ENCODE data around the gene RAB5IF. TPM values are rescaled to one million over a fixed set of nuclear protein-coding genes. Genes with fewer than 3 reads are reported as not detected.

RAB5IF gene
- total and polyA plus RNA-seq, 2 of the 13 experiments (the other 11 are each of a cell fraction or from before 2014, with no cell fraction given): 261 to 305 TPM

DNA sequence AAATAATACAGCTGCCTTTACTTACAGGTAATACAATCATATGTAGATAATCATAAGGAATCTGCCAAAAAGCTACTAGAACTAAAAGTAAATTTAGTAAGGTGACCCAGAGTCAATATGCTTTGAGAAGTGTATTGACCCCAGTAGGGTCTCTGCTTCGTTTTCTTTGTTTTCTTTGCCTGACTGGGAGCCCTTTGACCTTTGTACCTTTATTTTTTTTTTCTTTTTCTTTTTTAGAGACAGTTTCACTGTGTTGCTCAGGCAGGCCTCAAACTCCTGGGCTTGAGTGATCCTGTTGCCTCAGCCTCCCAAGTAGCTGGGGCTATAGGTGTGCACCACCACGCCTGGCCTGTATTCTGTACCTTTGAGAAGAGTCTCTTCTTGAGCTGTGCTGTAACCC, 17.9 kb downstream of the RAB5IF start:
- DNase-seq (ENCODE audit: low spot score) (peak; percentile 66), FAIRE-seq (peak; percentile 30), ATAC-seq (peak; percentile 55)
- WGBS (ENCODE audit: low lambda C conversion rate): 40% methylated on average over 2 of the region's 2 CpGs
- H3K27ac ChIP-seq (ENCODE audit: extremely low read length, insufficient read depth, low read length): peak overlapping the region; percentile 18
- in situ Hi-C loops (cut with HindIII; ENCODE audit: extremely low pct_ligation_motif_present, low pct_unique_long_range_greater_than_20kb): no loop called here
- H2AFZ ChIP-seq (ENCODE audit: low read length): no peak overlapping the region
- no peaks in the 10 kb centered on the region for H4K20me1 ChIP-seq (ENCODE audit: insufficient read depth, low read length)
- intact Hi-C loops (cut with micrococcal nuclease; ENCODE audit: unreplicated experiment): no loop called here
- peak overlapping the region in 1 of 3 experiments; percentile 42; a peak in 1 of 6 replicates for H3K4me3 ChIP-seq (replicated peaks in 1 of 3; ENCODE audit: insufficient read depth in 1 of 3, low read depth in 2 of 3, low read length in 3 of 3)
- CTCF ChIA-PET (ENCODE audit: low intra/inter-chr PET ratio, low total read pairs): no interaction called here
- H3K9ac ChIP-seq (ENCODE audit: insufficient read depth, low read depth, low read length): 0 out of 2 replicates have a peak overlapping the region, but pooled peaks have one; percentile 48
- no peaks in the 10 kb centered on the region for H3K9me3 ChIP-seq (ENCODE audit: low read length)
- BruUV-seq (replicated peaks): no TSS peak
- H3K27me3 ChIP-seq (ENCODE audit: control insufficient read depth in 1 of 2, insufficient read depth in 2 of 2, low read length in 2 of 2): no peaks in the 10 kb centered on the region
- H3K36me3 ChIP-seq (replicated peaks in 1 of 2; ENCODE audit: control insufficient read depth in 1 of 2, insufficient read depth in 2 of 2, low read length in 2 of 2): no peaks in the 10 kb centered on the region
- H3K4me2 ChIP-seq (ENCODE audit: low read depth, low read length): peak overlapping the region; percentile 75
- peaks cover 37% of the 10 kb centered on the region for H3K4me1 ChIP-seq (ENCODE audit: insufficient read depth, low read length)
- H3K79me2 ChIP-seq (ENCODE audit: insufficient read depth, low read length): no peaks in the 10 kb centered on the region
- POLR2A ChIA-PET: interaction anchor here (0.6 to 4.5 kb wide), 9 partner anchors 9 to 48 kb away, joined by 3 to 52 read pairs (median 8); partner anchors contain the start of genes RAB5IF and SLA2
- TF ChIP-seq FOXA3 (CRISPR knock-in tag; IDR thresholded peaks at IDR 0.05) (peak; percentile 78; the same call in 1 of the 2 replicates), ZFAT (CRISPR knock-in tag; conservative IDR thresholded peaks at IDR 0.05) (peak; percentile 88), HNF4G (IDR thresholded peaks at IDR 0.05; ENCODE audit: borderline replicate concordance, low read depth, low read length) (peak; percentile 87), HNF4G (CRISPR knock-in tag; IDR thresholded peaks at IDR 0.05; ENCODE audit: borderline replicate concordance, low read depth) (no peak; the same call in 1 of the 2 replicates), EZH2 (conservative IDR thresholded peaks at IDR 0.05; ENCODE audit: low read depth, low read length) (no peak), GATAD2A (CRISPR knock-in tag; IDR thresholded peaks at IDR 0.05) (peak; percentile 84), ZNF205 (CRISPR knock-in tag; IDR thresholded peaks at IDR 0.05) (peak; percentile 68; the same call in 1 of the 2 replicates), HOXA3 (CRISPR knock-in tag; IDR thresholded peaks at IDR 0.05) (peak; percentile 36; the same call in 1 of the 2 replicates), ZBTB7A (CRISPR knock-in tag; IDR thresholded peaks at IDR 0.05) (no peak), ZKSCAN8 (CRISPR knock-in tag; IDR thresholded peaks at IDR 0.05; ENCODE audit: borderline replicate concordance) (0 out of 2 replicates have a peak, but pooled peaks have one; percentile 1), ZNF557 (CRISPR knock-in tag; IDR thresholded peaks at IDR 0.05) (no peak), KDM1A (CRISPR knock-in tag; IDR thresholded peaks at IDR 0.05) (peak; percentile 22; the same call in 1 of the 2 replicates), CCAR2 (optimal IDR thresholded peaks at IDR 0.05; ENCODE audit: low read depth, low read length) (no peak), ZNF382 (CRISPR knock-in tag; IDR thresholded peaks at IDR 0.05; ENCODE audit: borderline replicate concordance) (no peak), ZFY (CRISPR knock-in tag; IDR thresholded peaks at IDR 0.05) (peak; percentile 22; the same call in 1 of the 2 replicates), ZSCAN21 (CRISPR knock-in tag; IDR thresholded peaks at IDR 0.05; ENCODE audit: borderline replicate concordance) (no peak), ZNF460 (CRISPR knock-in tag; IDR thresholded peaks at IDR 0.05; ENCODE audit: borderline replicate concordance) (peak; percentile 98), HDAC1 (CRISPR knock-in tag; IDR thresholded peaks at IDR 0.05) (no peak), NR2F6 (IDR thresholded peaks at IDR 0.05) (peak; percentile 97), NR2F6 (CRISPR knock-in tag; IDR thresholded peaks at IDR 0.05) (peak; percentile 86), FOXA1 (IDR thresholded peaks at IDR 0.05) (peak; percentile 52; the same call in 1 of the 2 replicates), FOXA1 (CRISPR knock-in tag; IDR thresholded peaks at IDR 0.05) (peak; percentile 78), SNAPC2 (CRISPR knock-in tag; IDR thresholded peaks at IDR 0.05) (no peak), LCORL (IDR thresholded peaks at IDR 0.05) (no peak), LCORL (CRISPR knock-in tag; IDR thresholded peaks at IDR 0.05) (peak; percentile 48; the same call in 1 of the 2 replicates)
- TF ChIP-seq, protein P1, sequence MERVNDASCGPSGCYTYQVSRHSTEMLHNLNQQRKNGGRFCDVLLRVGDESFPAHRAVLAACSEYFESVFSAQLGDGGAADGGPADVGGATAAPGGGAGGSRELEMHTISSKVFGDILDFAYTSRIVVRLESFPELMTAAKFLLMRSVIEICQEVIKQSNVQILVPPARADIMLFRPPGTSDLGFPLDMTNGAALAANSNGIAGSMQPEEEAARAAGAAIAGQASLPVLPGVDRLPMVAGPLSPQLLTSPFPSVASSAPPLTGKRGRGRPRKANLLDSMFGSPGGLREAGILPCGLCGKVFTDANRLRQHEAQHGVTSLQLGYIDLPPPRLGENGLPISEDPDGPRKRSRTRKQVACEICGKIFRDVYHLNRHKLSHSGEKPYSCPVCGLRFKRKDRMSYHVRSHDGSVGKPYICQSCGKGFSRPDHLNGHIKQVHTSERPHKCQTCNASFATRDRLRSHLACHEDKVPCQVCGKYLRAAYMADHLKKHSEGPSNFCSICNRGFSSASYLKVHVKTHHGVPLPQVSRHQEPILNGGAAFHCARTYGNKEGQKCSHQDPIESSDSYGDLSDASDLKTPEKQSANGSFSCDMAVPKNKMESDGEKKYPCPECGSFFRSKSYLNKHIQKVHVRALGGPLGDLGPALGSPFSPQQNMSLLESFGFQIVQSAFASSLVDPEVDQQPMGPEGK (CRISPR knock-in tag; IDR thresholded peaks at IDR 0.05): no peak
- TF ChIP-seq, protein P2, sequence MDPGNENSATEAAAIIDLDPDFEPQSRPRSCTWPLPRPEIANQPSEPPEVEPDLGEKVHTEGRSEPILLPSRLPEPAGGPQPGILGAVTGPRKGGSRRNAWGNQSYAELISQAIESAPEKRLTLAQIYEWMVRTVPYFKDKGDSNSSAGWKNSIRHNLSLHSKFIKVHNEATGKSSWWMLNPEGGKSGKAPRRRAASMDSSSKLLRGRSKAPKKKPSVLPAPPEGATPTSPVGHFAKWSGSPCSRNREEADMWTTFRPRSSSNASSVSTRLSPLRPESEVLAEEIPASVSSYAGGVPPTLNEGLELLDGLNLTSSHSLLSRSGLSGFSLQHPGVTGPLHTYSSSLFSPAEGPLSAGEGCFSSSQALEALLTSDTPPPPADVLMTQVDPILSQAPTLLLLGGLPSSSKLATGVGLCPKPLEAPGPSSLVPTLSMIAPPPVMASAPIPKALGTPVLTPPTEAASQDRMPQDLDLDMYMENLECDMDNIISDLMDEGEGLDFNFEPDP (CRISPR knock-in tag; conservative IDR thresholded peaks at IDR 0.05): 0 out of 2 replicates have a peak, but pooled peaks have one; percentile 67

Data from HepG2 (cell line).